ENCODE results near the gene AKAP13.
A peak's percentile ranks its signal among the peaks of the same experiment; 100 is the strongest.

Gene AKAP13

GRCh38 chr15:85746641-85747040 lies 366.2 kb downstream of the AKAP13 start:
- no peak overlapping the region for H3K4me3 ChIP-seq (ENCODE audit: low read depth, low read length)
- in situ Hi-C loops (cut with HindIII; ENCODE audit: low sequenced_read_pairs) = no loop called here
- DNase-seq (ENCODE audit: low read depth, low spot score) = no peak
- no peak for TF ChIP-seq CTCF (IDR thresholded peaks at IDR 0.05; ENCODE audit: low read depth, low read length)

GRCh38 chr15:85748176-85748575 lies 367.8 kb downstream of the AKAP13 start:
- in situ Hi-C loops (cut with HindIII; ENCODE audit: low sequenced_read_pairs) = no loop called here
- DNase-seq (ENCODE audit: low read depth, low spot score) = no peak
- no peak for TF ChIP-seq CTCF (IDR thresholded peaks at IDR 0.05; ENCODE audit: low read depth, low read length)
- no peak overlapping the region for H3K4me3 ChIP-seq (ENCODE audit: low read depth, low read length)

- no peak overlapping the region for H3K4me3 ChIP-seq (ENCODE audit: low read depth, low read length)
- in situ Hi-C loops (cut with HindIII; ENCODE audit: low sequenced_read_pairs) = no loop called here
- DNase-seq (ENCODE audit: low read depth, low spot score) = no peak
- TF ChIP-seq CTCF (IDR thresholded peaks at IDR 0.05; ENCODE audit: low read depth, low read length) = peak; percentile 1
Observed at GRCh38 chr15:85748729-85749128, 368.3 kb downstream of the AKAP13 start.

GRCh38 chr15:85749261-85750151 lies 369.1 kb downstream of the AKAP13 start:
- no peak for DNase-seq (ENCODE audit: low read depth, low spot score)
- in situ Hi-C loops (cut with HindIII; ENCODE audit: low sequenced_read_pairs) = no loop called here
- TF ChIP-seq CTCF (IDR thresholded peaks at IDR 0.05; ENCODE audit: low read depth, low read length) = no peak
- no peak overlapping the region for H3K4me3 ChIP-seq (ENCODE audit: low read depth, low read length)

GRCh38 chr15:85750319-85751290 lies 370.2 kb downstream of the AKAP13 start:
- peak; percentile 62 for DNase-seq (ENCODE audit: low read depth, low spot score)
- no peak for TF ChIP-seq CTCF (IDR thresholded peaks at IDR 0.05; ENCODE audit: low read depth, low read length)
- in situ Hi-C loops (cut with HindIII; ENCODE audit: low sequenced_read_pairs) = no loop called here

GRCh38 chr15:85751291-85752123 lies 371.1 kb downstream of the AKAP13 start:
- no peak overlapping the region for H3K4me3 ChIP-seq (ENCODE audit: low read depth, low read length)
- no peak for DNase-seq (ENCODE audit: low read depth, low spot score)
- in situ Hi-C loops (cut with HindIII; ENCODE audit: low sequenced_read_pairs) = no loop called here
- no peak for TF ChIP-seq CTCF (IDR thresholded peaks at IDR 0.05; ENCODE audit: low read depth, low read length)

More at GRCh38 chr15:85750319-85751290, 370.2 kb downstream of the AKAP13 start:
- no peak overlapping the region for H3K4me3 ChIP-seq (ENCODE audit: low read depth, low read length)
